Adrenal gland (tissue), 12 donors: ENCODE data around the gene NEU3. TPM values are rescaled to one million over a fixed set of nuclear protein-coding genes. Genes with fewer than 3 reads are reported as not detected.

ENCODE experiments used
- DNase-seq, 7 donors: peaks; one replicate each; pipeline ENCODE4 v3.0.0-alpha.2; 2019 to 2020
- H3K27ac ChIP-seq, 5 donors: fragments of 200-600 bp; sonication (generic) in 4 of 5; 1 replicate in 3 of 5; 2 replicates in 2 of 5; pipeline versions ENCODE4 v1.5.1 to v1.8.0; 2016 to 2020; ENCODE audit warnings: mild to moderate bottlenecking in 1 of 5
- H3K27me3 ChIP-seq: fragments of 200-600 bp; 2 replicates; pipeline ENCODE4 v1.8.0; 2021
- H3K36me3 ChIP-seq, 2 donors: fragments of 200-600 bp; replicated peaks in 1 of 2; 1 replicate in 1 of 2; 2 replicates in 1 of 2; pipeline versions ENCODE4 v1.5.1 to v1.8.0; 2018 to 2022
- H3K4me1 ChIP-seq, 2 donors: fragments of 200-600 bp; replicated peaks in 1 of 2; 1 replicate in 1 of 2; 2 replicates in 1 of 2; pipeline versions ENCODE4 v1.5.1 to v1.8.0; 2018 to 2021
- H3K4me3 ChIP-seq, 4 donors: fragments of 200-600 bp; sonication (generic) in 3 of 4; one replicate each; pipeline ENCODE4 v1.5.1; 2016 to 2018
- H3K9me3 ChIP-seq, 3 donors: fragments of 200-600 bp; sonication (generic) in 1 of 3; replicated peaks in 1 of 3; 1 replicate in 2 of 3; 2 replicates in 1 of 3; pipeline versions ENCODE4 v1.5.1 to v1.8.0; 2016 to 2021
- POLR2A ChIP-seq, 2 donors: fragments of 450-650 bp; IDR thresholded peaks; one replicate each; pipeline ENCODE4 v1.6.1; 2017; ENCODE audit warnings: antibody characterized with exemption in 2 of 2, mild to moderate bottlenecking in 2 of 2, moderate library complexity in 1 of 2
- WGBS, 4 donors: extraction: QIAGEN DNeasy Blood & Tissue Kit in 2 of 4; methylation state at CpG; one replicate each; pipeline versions ENCODE4 v1.1.5 to v1.1.7; 2013 to 2017; 5-methylcytosine and 5-hydroxymethylcytosine counted together
- intact Hi-C, 2 donors: fragments of 100-400 bp; cut with DNase I; formaldehyde crosslinking; loops; one replicate each; pipeline versions ENCODE4 v1.14.1 to v1.15.0; 2022 to 2023
- polyA plus RNA-seq, 3 donors: library from polyadenylated mRNA; stranded (reverse); fragments of 200-250 nt in 2 of 3; fragments of 350-450 nt in 1 of 3; fragmentation: Illumina TruSeq in 1 of 3; extraction: RNeasy Lipid Tissue Mini Kit (QIAGEN cat#74804) in 1 of 3; gene quantifications; one replicate each; pipeline ENCODE4 v1.2.3, GENCODE V29; 2013 to 2014
- small RNA-seq, 2 donors: library from RNA; depleted of rRNA; stranded (forward); fragments of <200 nt; gene quantifications; one replicate each; pipeline ENCODE3, GENCODE V24; 2016
- total RNA-seq, 9 donors: library from RNA; depleted of rRNA in 4 of 9; stranded (reverse); fragments of >200 nt in 4 of 9; fragments of 120-200 nt in 1 of 9; fragmentation: NEBNext Ultra II Directional in 1 of 9; extraction: Animal tissue kit (Norgen Biotek cat#: 25700) in 1 of 9; gene quantifications; one replicate each; pipeline versions ENCODE4 v1.1.0 to v1.2.4, GENCODE V29; 2013 to 2023
- TF ChIP-seq, protein P1 (sequence below), 6 experiments: fragments of 450-650 bp in 4 of 6; fragments of 200-600 bp in 2 of 6; sonication (generic) in 1 of 6; IDR thresholded peaks; 1 replicate in 5 of 6; 2 replicates in 1 of 6; pipeline versions ENCODE4 v1.5.1 to v1.8.0; 2016 to 2021; ENCODE audit warnings: antibody characterized with exemption in 6 of 6, mild to moderate bottlenecking in 2 of 6, moderate library complexity in 1 of 6
- donor health status: healthy with polysubstance abuse.
- donor health status: Bipolar disorder and iron deficiency.
- donor health status: DM: yes; HTN: yes; CAD: no.
- donor health status: DM: no; HTN: no; CAD: no.
- donor health status: DM: no; HTN: no; CAD: no.
- donor health status: DM: yes; HTN: yes; CAD: no.

The NEU3 gene
- total and polyA plus RNA-seq, 12 donors, result 8.3 to 34.9 (median 19.7) TPM

DNA sequence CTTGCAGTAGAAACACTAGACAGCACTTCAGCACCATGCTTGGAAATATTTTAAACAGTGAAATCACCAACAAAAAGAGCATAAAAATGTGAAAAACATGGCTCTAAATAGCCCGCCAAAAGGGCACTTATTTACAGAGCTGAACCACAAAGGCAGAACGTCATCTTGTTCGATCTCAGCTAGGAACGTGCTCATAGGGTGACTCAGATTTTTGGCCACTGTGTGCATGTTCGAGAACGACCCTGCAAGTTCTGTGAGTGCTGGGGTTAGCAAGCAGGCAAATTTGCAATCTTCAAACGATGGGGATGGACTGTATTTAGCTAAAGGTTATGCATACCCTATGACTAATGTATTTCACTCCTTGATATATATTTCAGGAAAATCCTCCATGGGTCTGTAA lies 77.3 kb downstream of the NEU3 start:
- WGBS, 4 donors, result 65 to 74% (median 69%) methylated on average over 7 of the region's 7 CpGs
- no peaks in the 10 kb centered on the region for H3K4me1 ChIP-seq
- intact Hi-C loops, result no loop called here
- H3K27me3 ChIP-seq, result no peaks in the 10 kb centered on the region
- no peak overlapping the region for H3K4me3 ChIP-seq
- no peak for DNase-seq
- TF ChIP-seq, protein P1, sequence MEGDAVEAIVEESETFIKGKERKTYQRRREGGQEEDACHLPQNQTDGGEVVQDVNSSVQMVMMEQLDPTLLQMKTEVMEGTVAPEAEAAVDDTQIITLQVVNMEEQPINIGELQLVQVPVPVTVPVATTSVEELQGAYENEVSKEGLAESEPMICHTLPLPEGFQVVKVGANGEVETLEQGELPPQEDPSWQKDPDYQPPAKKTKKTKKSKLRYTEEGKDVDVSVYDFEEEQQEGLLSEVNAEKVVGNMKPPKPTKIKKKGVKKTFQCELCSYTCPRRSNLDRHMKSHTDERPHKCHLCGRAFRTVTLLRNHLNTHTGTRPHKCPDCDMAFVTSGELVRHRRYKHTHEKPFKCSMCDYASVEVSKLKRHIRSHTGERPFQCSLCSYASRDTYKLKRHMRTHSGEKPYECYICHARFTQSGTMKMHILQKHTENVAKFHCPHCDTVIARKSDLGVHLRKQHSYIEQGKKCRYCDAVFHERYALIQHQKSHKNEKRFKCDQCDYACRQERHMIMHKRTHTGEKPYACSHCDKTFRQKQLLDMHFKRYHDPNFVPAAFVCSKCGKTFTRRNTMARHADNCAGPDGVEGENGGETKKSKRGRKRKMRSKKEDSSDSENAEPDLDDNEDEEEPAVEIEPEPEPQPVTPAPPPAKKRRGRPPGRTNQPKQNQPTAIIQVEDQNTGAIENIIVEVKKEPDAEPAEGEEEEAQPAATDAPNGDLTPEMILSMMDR (IDR thresholded peaks at IDR 0.05), result no peak
- TF ChIP-seq POLR2A (IDR thresholded peaks at IDR 0.05), result no peak
- H3K27ac ChIP-seq, result no peak overlapping the region
- H3K36me3 ChIP-seq, result no peaks in the 10 kb centered on the region
- no peaks in the 10 kb centered on the region for H3K9me3 ChIP-seq

Small RNAs within 50 kb of the gene (small RNA-seq; reads per million reads assigned to genes)
- 0 reads per million in 2 donors for gene RNU6-216P

Other genes starting within 250 kb of the NEU3 start
- 10 to 100 TPM in 7 of 9 donors, 1 to 10 TPM in 2; 7.5 to 17.8 (median 12.6) TPM for gene RNF169, start 240.1 kb upstream of the NEU3 start, total RNA-seq
- gene RNF169, start 240.1 kb upstream of the NEU3 start, polyA plus RNA-seq, result 1 to 10 TPM; 1.9 to 6.6 (median 2.8) TPM
- 10 to 100 TPM in 8 of 9 donors, 1 to 10 TPM in 1; 8.2 to 50.2 (median 14.0) TPM for gene XRRA1, start 39.8 kb upstream of the NEU3 start, total RNA-seq
- 1 to 10 TPM; 3.1 to 7.2 (median 6.3) TPM for gene XRRA1, start 39.8 kb upstream of the NEU3 start, polyA plus RNA-seq
- 100 to 1,000 TPM in 4 of 9 donors, 10 to 100 TPM in 5; 38.6 to 287 (median 98.5) TPM for gene SPCS2, start 39.7 kb upstream of the NEU3 start, total RNA-seq
- gene SPCS2, start 39.7 kb upstream of the NEU3 start, polyA plus RNA-seq, result 100 to 1,000 TPM in 2 of 3 donors, 10 to 100 TPM in 1; 64.5 to 259 (median 149) TPM
- gene OR2AT4, start 107.9 kb downstream of the NEU3 start, total RNA-seq, result not detected
- gene OR2AT4, start 107.9 kb downstream of the NEU3 start, polyA plus RNA-seq, result not detected
- gene SLCO2B1, start 162.2 kb downstream of the NEU3 start, total RNA-seq, result 100 to 1,000 TPM in 7 of 9 donors, 10 to 100 TPM in 1, 1 to 10 TPM in 1; 5.8 to 234 (median 156) TPM
- 10 to 100 TPM; 13.0 to 24.3 (median 18.5) TPM for gene SLCO2B1, start 162.2 kb downstream of the NEU3 start, polyA plus RNA-seq